MM.1S (cell line): ENCODE data around the gene POU2F2.

Experiments used
- DNase-seq: peaks from one replicate; pipeline ENCODE4 v3.0.0-alpha.2; 2015
- H2AFZ ChIP-seq: fragments of 300-600 bp; sonication (generic); 2 replicates; pipeline ENCODE4 v1.6.0; 2016; ENCODE audit warnings: antibody characterized with exemption, low read length
- H3F3A ChIP-seq: fragments of 300-600 bp; sonication (generic); 2 replicates; pipeline ENCODE4 v1.6.1; 2016; ENCODE audit warnings: mild to moderate bottlenecking, antibody characterized with exemption, low read length, moderate library complexity, mixed read lengths; ENCODE audit not compliant: insufficient read depth
- H3K27ac ChIP-seq: fragments of 300-600 bp; sonication (generic); 2 replicates; pipeline ENCODE4 v1.5.1; 2016; ENCODE audit warnings: mild to moderate bottlenecking, low read length
- H3K27me3 ChIP-seq: fragments of 300-600 bp; sonication (generic); replicated peaks from 2 replicates; pipeline ENCODE4 v1.6.0; 2016; ENCODE audit warnings: low read length; ENCODE audit not compliant: insufficient read depth
- H3K36me3 ChIP-seq: fragments of 300-600 bp; sonication (generic); replicated peaks from 2 replicates; pipeline ENCODE4 v1.6.1; 2016; ENCODE audit warnings: mild to moderate bottlenecking, low read length, mixed read lengths; ENCODE audit not compliant: insufficient read depth
- H3K4me1 ChIP-seq: fragments of 300-600 bp; sonication (generic); 2 replicates; pipeline ENCODE4 v1.6.1; 2016; ENCODE audit warnings: low read length, mixed read lengths
- H3K4me2 ChIP-seq: fragments of 300-600 bp; sonication (generic); 2 replicates; pipeline ENCODE4 v1.6.0; 2016; ENCODE audit warnings: low read depth, low read length
- H3K4me3 ChIP-seq: fragments of 300-600 bp; sonication (generic); 2 replicates; pipeline ENCODE4 v1.5.1; 2016; ENCODE audit warnings: low read length, mixed read lengths
- H3K79me2 ChIP-seq: fragments of 300-600 bp; sonication (generic); 2 replicates; pipeline ENCODE4 v1.6.1; 2016; ENCODE audit warnings: mixed run types, low read length, mixed read lengths
- H3K9ac ChIP-seq: fragments of 300-600 bp; sonication (generic); 2 replicates; pipeline ENCODE4 v1.6.1; 2016; ENCODE audit warnings: low read length, mixed read lengths
- H3K9me2 ChIP-seq: fragments of 300-600 bp; sonication (generic); replicated peaks from 2 replicates; pipeline ENCODE4 v1.6.1; 2016; ENCODE audit warnings: mild to moderate bottlenecking, low read length, mixed read lengths; ENCODE audit not compliant: insufficient read depth
- H3K9me3 ChIP-seq: fragments of 300-600 bp; sonication (generic); replicated peaks from 2 replicates; pipeline ENCODE4 v1.6.1; 2016; ENCODE audit warnings: mild to moderate bottlenecking, low read length, mixed read lengths; ENCODE audit not compliant: insufficient read depth
- H4K20me1 ChIP-seq: fragments of 300-600 bp; sonication (generic); 2 replicates; pipeline ENCODE4 v1.6.1; 2016; ENCODE audit warnings: mild to moderate bottlenecking, low read length, moderate library complexity, mixed read lengths; ENCODE audit not compliant: insufficient read depth
- CTCF ChIP-seq: fragments of 300-600 bp; sonication (generic); IDR thresholded peaks from 2 replicates; pipeline ENCODE4 v1.5.1; 2016; ENCODE audit warnings: antibody characterized with exemption, low read length, mixed read lengths
- EZH2 ChIP-seq: fragments of 300-600 bp; sonication (generic); optimal IDR thresholded peaks from 2 replicates; pipeline ENCODE3; 2017; ENCODE audit warnings: low read depth, mild to moderate bottlenecking, antibody characterized with exemption, low read length, mixed read lengths
- EZH2phosphoT487 ChIP-seq: fragments of 300-600 bp; sonication (generic); IDR thresholded peaks from 2 replicates; pipeline ENCODE4 v1.6.1; 2018; ENCODE audit warnings: antibody characterized with exemption, low read length

POU2F2 gene

GRCh38 chr19:42151782-42152684, 19.8 kb upstream of the POU2F2 start:
- Histone ChIP-seq H2AFZ (no peak overlapping the region), H3K27ac (no peak overlapping the region)

GRCh38 chr19:42150911-42151361, 18.7 kb upstream of the POU2F2 start:
- Histone ChIP-seq H3K9ac (no peak overlapping the region), H4K20me1 (no peaks in the 10 kb centered on the region), H3K4me2 (no peak overlapping the region), H3K79me2 (no peaks in the 10 kb centered on the region), H3K4me1 (no peaks in the 10 kb centered on the region), H3K27me3 (peaks cover 66% of the 10 kb centered on the region), H3K27ac (no peak overlapping the region), H3K36me3 (no peaks in the 10 kb centered on the region), H2AFZ (no peak overlapping the region), H3K9me3 (no peaks in the 10 kb centered on the region), H3K4me3 (no peak overlapping the region), H3K9me2 (no peaks in the 10 kb centered on the region), H3F3A (no peaks in the 10 kb centered on the region)
- TF ChIP-seq EZH2phosphoT487 (no peak), EZH2 (no peak), CTCF (no peak)
- DNase-seq, result no peak

More at GRCh38 chr19:42151782-42152684, 19.8 kb upstream of the POU2F2 start:
- Histone ChIP-seq H3K4me3 (no peak overlapping the region), H3K9me2 (no peaks in the 10 kb centered on the region), H3K4me1 (no peaks in the 10 kb centered on the region), H4K20me1 (no peaks in the 10 kb centered on the region), H3K4me2 (no peak overlapping the region), H3K36me3 (no peaks in the 10 kb centered on the region), H3K27me3 (peaks cover 56% of the 10 kb centered on the region), H3K79me2 (no peaks in the 10 kb centered on the region), H3K9me3 (no peaks in the 10 kb centered on the region), H3F3A (no peaks in the 10 kb centered on the region), H3K9ac (no peak overlapping the region)
- TF ChIP-seq EZH2 (no peak), EZH2phosphoT487 (no peak), CTCF (no peak)
- DNase-seq, result no peak

- no peak for TF ChIP-seq CTCF
- TF ChIP-seq EZH2, result no peak
- no peak for TF ChIP-seq EZH2phosphoT487
- Histone ChIP-seq H3K4me1 (no peaks in the 10 kb centered on the region), H3K4me2 (no peak overlapping the region), H3K9me3 (no peaks in the 10 kb centered on the region), H3K36me3 (no peaks in the 10 kb centered on the region), H3K79me2 (no peaks in the 10 kb centered on the region), H2AFZ (no peak overlapping the region), H3K9ac (no peak overlapping the region), H4K20me1 (no peaks in the 10 kb centered on the region), H3K27ac (no peak overlapping the region), H3K4me3 (no peak overlapping the region), H3K9me2 (no peaks in the 10 kb centered on the region), H3F3A (no peaks in the 10 kb centered on the region), H3K27me3 (peaks cover 65% of the 10 kb centered on the region)
- DNase-seq, result no peak
Observed at GRCh38 chr19:42150364-42150763, 18.1 kb upstream of the POU2F2 start.
